IPS-15b (cell line): Measurements from ENCODE around the gene CRHR1.

Experiments used
- H3K27me3 ChIP-seq: one replicate; pipeline ENCODE4 v1.6.1; 2013; ENCODE audit warnings: low read length; ENCODE audit not compliant: control insufficient read depth, insufficient read depth
- H3K36me3 ChIP-seq: one replicate; pipeline ENCODE4 v1.6.1; 2013; ENCODE audit warnings: low read length; ENCODE audit not compliant: control insufficient read depth, insufficient read depth
- H3K4me1 ChIP-seq: one replicate; pipeline ENCODE4 v1.6.1; 2013; ENCODE audit warnings: mild to moderate bottlenecking, low read length; ENCODE audit not compliant: control insufficient read depth, insufficient read depth
- H3K4me3 ChIP-seq: one replicate; pipeline ENCODE4 v1.5.1; 2013; ENCODE audit warnings: low read depth, low read length
- H3K9ac ChIP-seq: one replicate; pipeline ENCODE4 v1.6.1; 2013; ENCODE audit warnings: low read depth, mild to moderate bottlenecking, low read length
- H3K9me3 ChIP-seq: one replicate; pipeline ENCODE4 v1.6.1; 2013; ENCODE audit warnings: mild to moderate bottlenecking, low read length; ENCODE audit not compliant: control insufficient read depth, insufficient read depth

Gene CRHR1

GRCh38 chr17:45792437-45792836 is 8.3 kb downstream of the CRHR1 start:
- Histone ChIP-seq H3K4me3 (no peak overlapping the region), H3K4me1 (no peaks in the 10 kb centered on the region), H3K36me3 (no peaks in the 10 kb centered on the region), H3K9ac (no peak overlapping the region), H3K9me3 (no peaks in the 10 kb centered on the region), H3K27me3 (peaks cover 16% of the 10 kb centered on the region)

- Histone ChIP-seq H3K9me3 (no peaks in the 10 kb centered on the region), H3K4me3 (no peak overlapping the region), H3K27me3 (peaks cover 9% of the 10 kb centered on the region), H3K4me1 (no peaks in the 10 kb centered on the region), H3K36me3 (no peaks in the 10 kb centered on the region), H3K9ac (no peak overlapping the region)
These were observed 9.1 kb downstream of the CRHR1 start for GRCh38 chr17:45792995-45793755.

GRCh38 chr17:45793999-45794540 is 9.9 kb downstream of the CRHR1 start:
- H3K36me3 ChIP-seq, result no peaks in the 10 kb centered on the region
- no peaks in the 10 kb centered on the region for H3K4me1 ChIP-seq
- H3K27me3 ChIP-seq, result peaks cover 6% of the 10 kb centered on the region
- no peaks in the 10 kb centered on the region for H3K9me3 ChIP-seq
- no peak overlapping the region for H3K9ac ChIP-seq
- no peak overlapping the region for H3K4me3 ChIP-seq

- Histone ChIP-seq H3K4me1 (no peaks in the 10 kb centered on the region), H3K4me3 (no peak overlapping the region), H3K36me3 (no peaks in the 10 kb centered on the region), H3K27me3 (peaks cover 2% of the 10 kb centered on the region), H3K9me3 (no peaks in the 10 kb centered on the region), H3K9ac (no peak overlapping the region)
These were observed 10.7 kb downstream of the CRHR1 start for GRCh38 chr17:45794840-45795239.

GRCh38 chr17:45800816-45801215 is 16.7 kb downstream of the CRHR1 start:
- Histone ChIP-seq H3K36me3 (no peaks in the 10 kb centered on the region), H3K9me3 (no peaks in the 10 kb centered on the region), H3K9ac (no peak overlapping the region), H3K27me3 (peaks cover 10% of the 10 kb centered on the region), H3K4me3 (no peak overlapping the region), H3K4me1 (no peaks in the 10 kb centered on the region)

GRCh38 chr17:45801421-45801820 is 17.3 kb downstream of the CRHR1 start:
- no peaks in the 10 kb centered on the region for H3K36me3 ChIP-seq
- no peak overlapping the region for H3K4me3 ChIP-seq
- no peak overlapping the region for H3K9ac ChIP-seq
- H3K4me1 ChIP-seq, result no peaks in the 10 kb centered on the region
- H3K9me3 ChIP-seq, result no peaks in the 10 kb centered on the region
- H3K27me3 ChIP-seq, result peaks cover 10% of the 10 kb centered on the region

GRCh38 chr17:45808845-45809244 is 24.7 kb downstream of the CRHR1 start:
- Histone ChIP-seq H3K9ac (no peak overlapping the region), H3K9me3 (no peaks in the 10 kb centered on the region), H3K27me3 (no peaks in the 10 kb centered on the region), H3K4me1 (no peaks in the 10 kb centered on the region), H3K36me3 (no peaks in the 10 kb centered on the region), H3K4me3 (no peak overlapping the region)

GRCh38 chr17:45809499-45809898 is 25.4 kb downstream of the CRHR1 start:
- no peak overlapping the region for H3K4me3 ChIP-seq
- H3K9ac ChIP-seq, result no peak overlapping the region
- H3K36me3 ChIP-seq, result no peaks in the 10 kb centered on the region
- H3K9me3 ChIP-seq, result no peaks in the 10 kb centered on the region
- H3K4me1 ChIP-seq, result no peaks in the 10 kb centered on the region
- H3K27me3 ChIP-seq, result peaks cover 2% of the 10 kb centered on the region

- H3K4me1 ChIP-seq, result no peaks in the 10 kb centered on the region
- H3K27me3 ChIP-seq, result peaks cover 2% of the 10 kb centered on the region
- no peaks in the 10 kb centered on the region for H3K36me3 ChIP-seq
- no peak overlapping the region for H3K9ac ChIP-seq
- H3K9me3 ChIP-seq, result no peaks in the 10 kb centered on the region
- H3K4me3 ChIP-seq, result no peak overlapping the region
These were observed 28.0 kb downstream of the CRHR1 start for GRCh38 chr17:45812102-45812501.

GRCh38 chr17:45813048-45813725 is 29.1 kb downstream of the CRHR1 start:
- Histone ChIP-seq H3K4me1 (no peaks in the 10 kb centered on the region), H3K9ac (no peak overlapping the region), H3K4me3 (no peak overlapping the region), H3K27me3 (peaks cover 2% of the 10 kb centered on the region), H3K9me3 (no peaks in the 10 kb centered on the region), H3K36me3 (no peaks in the 10 kb centered on the region)

- Histone ChIP-seq H3K27me3 (peaks cover 2% of the 10 kb centered on the region), H3K36me3 (no peaks in the 10 kb centered on the region), H3K9ac (no peak overlapping the region), H3K4me3 (no peak overlapping the region), H3K4me1 (no peaks in the 10 kb centered on the region), H3K9me3 (no peaks in the 10 kb centered on the region)
These were observed 30.8 kb downstream of the CRHR1 start for GRCh38 chr17:45814622-45815606.
